NT2/D1 (cell line): Measurements from ENCODE around the gene CEACAM21.

Experiments used
- SUZ12 ChIP-seq: IDR thresholded peaks from 2 replicates; pipeline ENCODE4 v1.6.1; 2011; ENCODE audit not compliant: insufficient read length, insufficient read depth; ENCODE audit errors: extremely low read depth
- YY1 ChIP-seq: IDR thresholded peaks from 2 replicates; pipeline ENCODE4 v1.6.1; 2011; ENCODE audit not compliant: insufficient read length, insufficient read depth
- ZNF274 ChIP-seq: IDR thresholded peaks from 2 replicates; pipeline ENCODE4 v1.6.1; 2011; ENCODE audit warnings: mild to moderate bottlenecking, low read depth, low read length

DNA sequence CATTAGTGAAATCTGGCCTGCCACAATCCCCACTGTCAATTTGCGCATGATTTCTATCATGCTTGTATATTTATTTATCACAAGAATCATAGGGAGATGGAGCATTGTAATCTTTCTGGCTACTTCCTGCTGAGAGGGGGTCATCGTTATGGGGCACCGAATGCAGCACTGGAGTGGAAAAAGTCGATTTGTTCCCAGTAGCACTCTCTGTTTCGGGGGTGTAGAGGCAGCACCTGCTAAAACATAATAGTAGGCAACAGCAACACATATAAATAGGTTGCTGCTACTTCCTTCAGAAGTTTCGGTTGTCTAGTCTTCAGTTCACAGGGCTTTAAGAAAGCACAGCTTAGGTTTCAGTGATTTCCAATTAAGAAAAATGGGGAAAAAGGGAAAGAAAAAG lies 23.4 kb upstream of the CEACAM21 start:
- TF ChIP-seq YY1: no peak
- no peak for TF ChIP-seq ZNF274
- TF ChIP-seq SUZ12: no peak
